GM10266 (cell line): ENCODE measurements around the gene MYOZ3.

Experiments used
- DNase-seq: peaks from one replicate; pipeline ENCODE4 v3.0.0; 2012; ENCODE audit errors: extremely low spot score
- CTCF ChIP-seq: IDR thresholded peaks from 2 replicates; pipeline ENCODE4 v1.5.1; 2012; ENCODE audit warnings: mild to moderate bottlenecking, low read depth; ENCODE audit not compliant: control insufficient read depth, insufficient read depth; ENCODE audit errors: missing control alignments

The MYOZ3 gene

DNA sequence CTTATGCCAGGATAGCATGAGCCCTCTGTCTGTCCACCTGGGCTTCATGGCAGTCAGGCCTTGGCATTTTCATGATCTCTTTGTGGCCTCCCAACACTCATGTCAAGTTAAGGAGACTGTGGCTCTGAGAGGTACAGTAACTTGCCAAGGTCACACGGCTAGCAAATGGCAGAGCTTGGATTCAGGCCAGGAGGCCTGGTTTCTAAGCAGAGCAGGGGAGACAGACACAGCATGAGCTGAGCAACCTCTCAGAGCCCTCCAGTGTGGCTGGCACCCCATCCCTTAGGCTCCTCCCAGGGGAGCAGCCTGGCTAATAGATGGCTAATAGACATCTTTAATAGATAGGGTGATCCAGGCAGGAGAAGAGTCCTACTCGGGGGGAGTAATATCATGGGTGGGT is 16.5 kb upstream of the MYOZ3 start:
- no peak for DNase-seq
- TF ChIP-seq CTCF = no peak

GRCh38 chr5:150645070-150645700 is 15.9 kb upstream of the MYOZ3 start:
- DNase-seq = no peak
- TF ChIP-seq CTCF = no peak

DNA sequence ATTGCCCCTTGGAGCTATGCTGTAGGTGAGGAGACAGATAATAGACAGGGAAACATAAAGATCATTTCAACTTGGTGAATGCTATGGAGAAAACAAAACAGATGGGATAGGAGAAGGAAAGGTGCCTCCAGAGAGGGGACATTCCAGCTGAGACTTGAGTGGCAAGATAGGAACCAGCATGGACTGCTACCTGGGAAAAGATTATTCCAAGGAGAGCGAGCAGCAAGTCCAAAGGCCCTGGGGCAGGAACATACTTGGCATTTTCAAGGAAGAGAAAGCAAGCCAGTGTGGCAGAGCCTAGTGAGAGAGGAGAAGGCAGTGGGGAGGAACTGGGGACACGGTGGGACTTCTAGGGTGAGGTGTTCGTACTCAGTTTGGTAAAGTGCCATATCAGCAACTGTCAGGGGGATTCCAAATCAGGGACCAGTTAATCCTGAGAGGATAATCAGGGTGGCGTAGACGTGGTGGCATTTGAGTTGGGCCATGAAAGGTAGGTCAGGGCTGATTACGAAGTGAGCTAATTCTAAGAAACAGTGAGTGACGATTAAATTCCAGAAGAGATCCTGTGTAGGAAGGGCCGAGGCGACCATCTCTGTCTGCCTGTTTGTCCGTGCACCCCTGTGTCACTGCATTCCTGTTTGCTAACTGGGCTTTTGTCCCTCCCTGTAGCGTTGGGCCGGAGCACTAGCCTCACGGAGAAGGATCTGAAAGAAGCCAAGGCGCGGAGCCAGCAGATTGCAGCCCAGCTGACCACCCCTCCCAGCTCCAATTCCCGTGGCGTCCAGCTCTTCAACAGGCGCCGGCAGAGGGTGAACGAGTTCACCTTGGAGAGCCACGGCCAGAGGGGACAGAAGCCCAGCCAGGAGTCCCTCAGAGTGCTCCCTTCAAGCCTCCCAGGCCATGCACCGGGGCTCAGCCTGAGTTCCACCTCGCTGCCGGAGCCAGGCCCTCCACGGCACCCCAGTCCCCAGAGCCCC is 13.5 kb upstream of the MYOZ3 start:
- DNase-seq = no peak
- TF ChIP-seq CTCF = no peak

DNA sequence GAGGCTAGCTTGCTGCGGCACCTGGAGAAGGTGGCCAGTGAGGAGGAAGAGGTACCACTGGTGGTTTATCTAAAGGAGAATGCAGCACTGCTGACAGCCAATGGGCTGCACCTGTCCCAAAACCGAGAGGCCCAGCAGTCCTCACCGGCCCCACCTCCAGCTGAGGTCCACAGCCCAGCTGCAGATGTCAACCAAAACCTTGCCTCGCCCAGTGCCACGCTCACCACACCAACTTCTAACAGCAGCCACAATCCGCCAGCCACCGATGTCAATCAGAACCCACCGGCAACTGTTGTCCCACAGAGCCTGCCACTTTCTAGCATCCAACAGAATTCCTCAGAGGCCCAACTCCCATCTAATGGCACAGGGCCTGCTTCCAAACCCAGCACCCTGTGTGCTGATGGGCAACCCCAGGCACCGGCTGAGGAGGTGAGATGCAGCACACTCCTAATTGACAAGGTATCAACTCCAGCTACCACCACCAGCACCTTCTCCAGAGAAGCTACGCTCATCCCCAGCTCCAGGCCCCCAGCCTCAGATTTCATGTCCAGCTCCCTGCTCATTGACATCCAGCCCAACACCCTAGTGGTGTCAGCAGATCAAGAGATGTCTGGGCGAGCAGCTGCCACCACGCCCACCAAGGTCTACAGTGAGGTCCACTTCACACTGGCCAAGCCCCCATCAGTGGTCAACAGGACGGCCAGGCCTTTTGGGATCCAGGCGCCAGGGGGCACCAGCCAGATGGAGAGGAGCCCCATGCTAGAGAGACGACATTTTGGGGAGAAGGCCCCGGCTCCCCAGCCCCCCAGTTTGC is 12.6 kb upstream of the MYOZ3 start:
- no peak for DNase-seq
- no peak for TF ChIP-seq CTCF

GRCh38 chr5:150649108-150650020 is 11.7 kb upstream of the MYOZ3 start:
- no peak for DNase-seq
- no peak for TF ChIP-seq CTCF
